Neural progenitor cell (in vitro differentiated cells): ENCODE measurements around the gene ZNF536. TPM values are rescaled to one million over a fixed set of nuclear protein-coding genes. Genes with fewer than 3 reads are reported as not detected.

Source experiments
- DNase-seq: peaks from one replicate; pipeline ENCODE4 v3.0.0-alpha.2; 2016; ENCODE audit warnings: low spot score
- H2AFZ ChIP-seq: fragments of 200-600 bp; sonication (generic); replicated peaks from 2 replicates; pipeline ENCODE4 v1.6.1; 2016; ENCODE audit warnings: antibody characterized with exemption
- H3F3A ChIP-seq: fragments of 200-600 bp; sonication (generic); 2 replicates; pipeline ENCODE4 v1.6.1; 2016; ENCODE audit warnings: antibody characterized with exemption, low read depth
- H3K27ac ChIP-seq: fragments of 200-600 bp; sonication (generic); 2 replicates; pipeline ENCODE4 v1.5.1; 2016; ENCODE audit warnings: mild to moderate bottlenecking
- H3K27me3 ChIP-seq: fragments of 200-600 bp; sonication (generic); 2 replicates; pipeline ENCODE4 v1.6.1; 2016; ENCODE audit warnings: mild to moderate bottlenecking, moderate library complexity
- H3K36me3 ChIP-seq: fragments of 200-600 bp; sonication (generic); 2 replicates; pipeline ENCODE4 v1.5.1; 2016
- H3K4me1 ChIP-seq: fragments of 200-600 bp; sonication (generic); 2 replicates; pipeline ENCODE4 v1.6.1; 2016; ENCODE audit warnings: mixed run types
- H3K4me2 ChIP-seq: fragments of 200-600 bp; sonication (generic); 2 replicates; pipeline ENCODE4 v1.6.1; 2016
- H3K4me3 ChIP-seq: fragments of 200-600 bp; sonication (generic); 2 replicates; pipeline ENCODE4 v1.5.1; 2016
- H3K79me2 ChIP-seq: fragments of 200-600 bp; sonication (generic); 2 replicates; pipeline ENCODE4 v1.6.1; 2016; ENCODE audit warnings: low read depth
- H3K9ac ChIP-seq: fragments of 200-600 bp; sonication (generic); 2 replicates; pipeline ENCODE4 v1.6.1; 2016
- H3K9me3 ChIP-seq: fragments of 200-600 bp; sonication (generic); 2 replicates; pipeline ENCODE4 v1.5.1; 2016; ENCODE audit warnings: low read depth
- H4K20me1 ChIP-seq: fragments of 200-600 bp; sonication (generic); 2 replicates; pipeline ENCODE4 v1.6.1; 2016; ENCODE audit warnings: low read depth
- H3K27ac Mint-ChIP-seq: 3 replicates; pipeline ENCODE4 v1.8.0; 2021; ENCODE audit warnings: mixed read lengths
- H3K27me3 Mint-ChIP-seq: 2 replicates; pipeline ENCODE4 v1.8.0; 2022; ENCODE audit warnings: low read depth, mild to moderate bottlenecking, inconsistent platforms, moderate library complexity, mixed read lengths; ENCODE audit not compliant: insufficient read depth
- H3K36me3 Mint-ChIP-seq: 3 replicates; pipeline ENCODE4 v1.8.0; 2021; ENCODE audit warnings: mixed read lengths
- H3K4me1 Mint-ChIP-seq: 3 replicates; pipeline ENCODE4 v1.8.0; 2021; ENCODE audit warnings: mixed read lengths
- H3K4me3 Mint-ChIP-seq: 3 replicates; pipeline ENCODE4 v1.8.0; 2021; ENCODE audit warnings: mild to moderate bottlenecking, moderate library complexity, mixed read lengths
- H3K9me3 Mint-ChIP-seq: 3 replicates; pipeline ENCODE4 v1.8.0; 2020; ENCODE audit warnings: mixed read lengths
- CTCF ChIP-seq: fragments of 200-600 bp; sonication (generic); IDR thresholded peaks from 2 replicates; pipeline ENCODE4 v1.5.1; 2017; ENCODE audit warnings: antibody characterized with exemption, mild to moderate bottlenecking
- EZH2 ChIP-seq: fragments of 200-600 bp; sonication (generic); IDR thresholded peaks from 2 replicates; pipeline ENCODE4 v1.6.1; 2017; ENCODE audit warnings: antibody characterized with exemption, mild to moderate bottlenecking, moderate library complexity
- EZH2phosphoT487 ChIP-seq: fragments of 200-600 bp; sonication (generic); IDR thresholded peaks from 2 replicates; pipeline ENCODE4 v1.6.1; 2017; ENCODE audit warnings: antibody characterized with exemption
- total RNA-seq: library from RNA; depleted of rRNA; stranded (reverse); fragments of >200 nt; gene quantifications from 2 replicates; pipeline ENCODE4 v1.2.3, GENCODE V29; 2015; ENCODE audit warnings: low replicate concordance

Gene ZNF536
- total RNA-seq, 1 donor from 2014 or later, result 0.24 TPM

DNA sequence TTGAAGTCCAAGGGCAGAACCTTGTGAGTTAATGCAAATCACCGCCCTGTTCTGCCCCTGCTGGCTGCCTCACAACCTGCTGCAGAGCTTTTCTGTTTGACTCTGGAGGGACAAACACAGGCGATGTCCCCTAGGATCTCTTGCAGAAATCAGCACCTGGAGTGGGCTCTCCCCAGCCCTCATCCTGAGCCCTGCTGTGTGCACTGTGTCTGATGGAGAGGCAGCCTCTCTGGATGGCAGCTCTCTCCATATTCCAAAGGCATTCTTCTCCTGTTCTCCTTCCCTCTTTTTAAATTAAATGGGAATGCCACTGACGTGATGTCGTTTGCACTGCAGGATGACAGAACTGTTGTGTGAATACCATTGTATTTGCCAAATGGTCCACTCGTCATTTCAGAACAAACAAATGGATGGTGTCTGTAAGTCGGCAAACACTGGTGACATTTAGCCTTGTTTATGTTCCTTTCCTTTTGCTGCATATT lies 184.1 kb downstream of the ZNF536 start:
- Mint-ChIP-seq H3K4me1 (peaks cover 35% of the 10 kb centered on the region), H3K4me3 (no peak overlapping the region), H3K27me3 (peaks cover 3% of the 10 kb centered on the region), H3K9me3 (peaks cover 2% of the 10 kb centered on the region), H3K36me3 (no peaks in the 10 kb centered on the region), H3K27ac (no peak overlapping the region)
- no peak overlapping the region for H3K4me3 ChIP-seq
- no peaks in the 10 kb centered on the region for H3K36me3 ChIP-seq
- H3K4me1 ChIP-seq, result peaks cover 5% of the 10 kb centered on the region
- no peak overlapping the region for H3K4me2 ChIP-seq
- no peaks in the 10 kb centered on the region for H4K20me1 ChIP-seq
- H3K79me2 ChIP-seq, result no peaks in the 10 kb centered on the region
- H3F3A ChIP-seq, result peaks cover 5% of the 10 kb centered on the region
- no peak overlapping the region for H3K9ac ChIP-seq
- no peak overlapping the region for H3K27ac ChIP-seq
- H3K27me3 ChIP-seq, result no peaks in the 10 kb centered on the region
- TF ChIP-seq EZH2phosphoT487 (no peak), CTCF (peak; percentile 21)
- peak; percentile 12 for DNase-seq
- H2AFZ ChIP-seq, result no peak overlapping the region
- H3K9me3 ChIP-seq, result no peaks in the 10 kb centered on the region

DNA sequence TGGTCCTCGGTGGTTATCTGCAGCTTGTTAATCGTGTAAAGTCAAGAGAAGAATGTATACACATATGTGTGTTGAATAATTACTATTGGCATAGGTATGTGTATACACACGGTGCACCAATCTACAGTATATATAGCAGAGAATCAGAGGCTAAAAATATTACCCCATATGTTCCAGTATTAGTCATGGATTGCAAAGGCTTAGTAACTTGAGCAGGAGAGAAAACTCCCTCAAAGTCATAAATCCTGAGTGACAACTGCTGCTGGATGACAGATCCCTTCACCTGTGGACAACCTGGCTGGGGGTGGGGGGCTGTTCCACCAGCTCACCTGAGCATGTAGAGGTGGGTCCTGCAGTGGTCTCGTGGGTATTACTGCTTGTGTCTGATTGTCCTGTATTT lies 185.0 kb downstream of the ZNF536 start:
- TF ChIP-seq CTCF (no peak), EZH2phosphoT487 (no peak), EZH2 (no peak)
- H3K4me1 ChIP-seq, result peaks cover 5% of the 10 kb centered on the region
- H3K4me2 ChIP-seq, result no peak overlapping the region
- H3K4me1 Mint-ChIP-seq, result peaks cover 33% of the 10 kb centered on the region
- peaks cover 5% of the 10 kb centered on the region for H3F3A ChIP-seq
- H3K27me3 ChIP-seq, result no peaks in the 10 kb centered on the region
- no peak overlapping the region for H3K4me3 Mint-ChIP-seq
- no peak overlapping the region for H3K9ac ChIP-seq
- no peak for DNase-seq
- no peak overlapping the region for H3K27ac ChIP-seq
- H3K9me3 ChIP-seq, result no peaks in the 10 kb centered on the region
- no peaks in the 10 kb centered on the region for H4K20me1 ChIP-seq
- no peaks in the 10 kb centered on the region for H3K36me3 Mint-ChIP-seq
- H3K4me3 ChIP-seq, result no peak overlapping the region
- H3K27ac Mint-ChIP-seq, result no peak overlapping the region
- no peaks in the 10 kb centered on the region for H3K79me2 ChIP-seq
- H3K27me3 Mint-ChIP-seq, result peaks cover 3% of the 10 kb centered on the region
- H2AFZ ChIP-seq, result no peak overlapping the region
- no peaks in the 10 kb centered on the region for H3K36me3 ChIP-seq
- H3K9me3 Mint-ChIP-seq, result peaks cover 4% of the 10 kb centered on the region

GRCh38 chr19:30557927-30558557 lies 185.9 kb downstream of the ZNF536 start:
- no peaks in the 10 kb centered on the region for H3K36me3 ChIP-seq
- no peaks in the 10 kb centered on the region for H4K20me1 ChIP-seq
- H3K27ac ChIP-seq, result no peak overlapping the region
- no peaks in the 10 kb centered on the region for H3K9me3 ChIP-seq
- peaks cover 5% of the 10 kb centered on the region for H3F3A ChIP-seq
- no peaks in the 10 kb centered on the region for H3K27me3 ChIP-seq
- peaks cover 2% of the 10 kb centered on the region for H3K9me3 Mint-ChIP-seq
- TF ChIP-seq CTCF, result no peak
- no peak for TF ChIP-seq EZH2phosphoT487
- no peak for TF ChIP-seq EZH2
- no peak overlapping the region for H3K4me3 Mint-ChIP-seq
- H2AFZ ChIP-seq, result no peak overlapping the region
- peaks cover 5% of the 10 kb centered on the region for H3K27me3 Mint-ChIP-seq
- H3K4me1 Mint-ChIP-seq, result peaks cover 33% of the 10 kb centered on the region
- H3K9ac ChIP-seq, result no peak overlapping the region
- no peak overlapping the region for H3K4me3 ChIP-seq
- no peak overlapping the region for H3K27ac Mint-ChIP-seq
- no peak for DNase-seq
- H3K36me3 Mint-ChIP-seq, result no peaks in the 10 kb centered on the region
- H3K79me2 ChIP-seq, result no peaks in the 10 kb centered on the region
- H3K4me2 ChIP-seq, result no peak overlapping the region
- H3K4me1 ChIP-seq, result peaks cover 5% of the 10 kb centered on the region
